Measurements from ENCODE around the gene MAP2K4.

DNA sequence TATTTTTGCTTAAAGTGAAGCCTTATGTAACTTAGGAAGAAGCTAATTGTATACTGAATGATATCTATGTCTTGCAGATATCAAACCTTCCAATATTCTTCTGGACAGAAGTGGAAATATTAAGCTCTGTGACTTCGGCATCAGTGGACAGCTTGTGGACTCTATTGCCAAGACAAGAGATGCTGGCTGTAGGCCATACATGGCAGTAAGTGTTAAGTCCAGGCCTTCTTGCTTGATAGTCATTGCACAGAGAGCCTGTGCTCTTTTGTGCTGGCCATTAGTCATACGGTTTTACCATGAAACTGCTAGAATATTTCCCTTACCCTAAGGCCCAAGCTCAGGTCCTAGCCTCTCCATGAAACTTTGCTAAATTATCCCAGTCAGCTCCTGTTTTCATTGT, 92.5 kb downstream of the MAP2K4 start:
- no peak for TF ChIP-seq GATA2 (IDR thresholded peaks at IDR 0.05; ENCODE audit: low read depth, low read length)
- TF ChIP-seq GATA3 (IDR thresholded peaks at IDR 0.05; ENCODE audit: low read depth, low read length), result no peak

Measured in SH-SY5Y (cell line).